Upper lobe of left lung (tissue), 6 donors: Measurements from ENCODE around the gene ARID1B. TPM values are rescaled to one million over a fixed set of nuclear protein-coding genes. Genes with fewer than 3 reads are reported as not detected.

Experiments used
- ATAC-seq, 2 donors: fragments of 200-7000 bp; cut with Tn5 transposase; one replicate each; pipeline ENCODE4 v1.9.1; 2022; ENCODE audit warnings: mild to moderate bottlenecking in 2 of 2, moderate library complexity in 2 of 2; ENCODE audit not compliant: low FRiP score in 2 of 2
- DNase-seq, 2 donors: peaks; one replicate each; pipeline ENCODE4 v3.0.0-alpha.2; 2019 to 2020
- H3K27ac ChIP-seq, 4 donors: fragments of 200-600 bp; sonication (generic); one replicate each; pipeline ENCODE4 v1.5.1; 2016 to 2019
- H3K27me3 ChIP-seq, 4 donors: fragments of 200-600 bp; sonication (generic); one replicate each; pipeline ENCODE4 v1.5.1; 2017 to 2019
- H3K36me3 ChIP-seq, 4 donors: fragments of 200-600 bp; sonication (generic); one replicate each; pipeline ENCODE4 v1.5.1; 2016 to 2019
- H3K4me1 ChIP-seq, 4 donors: fragments of 200-600 bp; sonication (generic); one replicate each; pipeline ENCODE4 v1.5.1; 2018 to 2019
- H3K4me3 ChIP-seq, 4 donors: fragments of 200-600 bp; sonication (generic); one replicate each; pipeline ENCODE4 v1.5.1; 2017 to 2019; ENCODE audit warnings: mild to moderate bottlenecking in 2 of 4, moderate library complexity in 1 of 4
- H3K9me3 ChIP-seq, 4 donors: fragments of 200-600 bp; sonication (generic); one replicate each; pipeline ENCODE4 v1.5.1; 2018 to 2019
- CTCF ChIP-seq, 6 experiments: fragments of 450-650 bp in 4 of 6; fragments of 200-600 bp in 2 of 6; sonication (generic) in 2 of 6; IDR thresholded peaks; one replicate each; pipeline ENCODE4 v1.5.1; 2016 to 2019; ENCODE audit warnings: antibody characterized with exemption in 6 of 6
- EP300 ChIP-seq, 4 donors: sonication (generic); formaldehyde crosslinking; IDR thresholded peaks; one replicate each; pipeline ENCODE4 v1.5.1; 2017; ENCODE audit warnings: antibody characterized with exemption in 4 of 4, control low read depth in 2 of 4
- POLR2A ChIP-seq, 4 donors: fragments of 450-650 bp; IDR thresholded peaks; one replicate each; pipeline ENCODE4 v1.5.1; 2016 to 2017; ENCODE audit warnings: antibody characterized with exemption in 4 of 4, mild to moderate bottlenecking in 2 of 4
- POLR2AphosphoS5 ChIP-seq, 2 donors: sonication (generic); formaldehyde crosslinking; IDR thresholded peaks; one replicate each; pipeline ENCODE4 v1.5.1; 2017; ENCODE audit warnings: antibody characterized with exemption in 2 of 2
- WGBS, 2 donors: methylation state at CpG; one replicate each; pipeline ENCODE4 v1.1.5; 2017 to 2018; 5-methylcytosine and 5-hydroxymethylcytosine counted together
- total RNA-seq, 6 donors: library from RNA; depleted of rRNA in 4 of 6; stranded (reverse); fragments of >200 nt in 4 of 6; gene quantifications; one replicate each; pipeline versions ENCODE4 v1.1.0 to v1.2.1, GENCODE V29; 2016 to 2021
- donor health status: DM: no; HTN: no; CAD: no; lungs with moderate emphysema.
- donor health status: DM: no; HTN: yes; CAD: no; lungs with severe emphysema.

ARID1B gene
- total RNA-seq, 6 donors from 2014 or later: 66.4 to 168 (median 109) TPM

GRCh38 chr6:156998794-156999330 is 221.7 kb downstream of the ARID1B start:
- WGBS, 2 donors: 89 to 97% methylated on average over 5 to 7 of the region's 7 CpGs
- Histone ChIP-seq H3K36me3 (no peaks in the 10 kb centered on the region), H3K4me1 (peaks cover 9 to 15% (median 13%) of the 10 kb centered on the region in 4 donors), H3K9me3 (no peaks in the 10 kb centered on the region), H3K27ac (no peak overlapping the region), H3K4me3 (no peak overlapping the region), H3K27me3 (no peaks in the 10 kb centered on the region)
- no peak for ATAC-seq
- TF ChIP-seq POLR2A (IDR thresholded peaks at IDR 0.05) (no peak), POLR2AphosphoS5 (IDR thresholded peaks at IDR 0.05) (no peak), CTCF (IDR thresholded peaks at IDR 0.05) (no peak), EP300 (IDR thresholded peaks at IDR 0.05) (no peak)
- DNase-seq: no peak

DNA sequence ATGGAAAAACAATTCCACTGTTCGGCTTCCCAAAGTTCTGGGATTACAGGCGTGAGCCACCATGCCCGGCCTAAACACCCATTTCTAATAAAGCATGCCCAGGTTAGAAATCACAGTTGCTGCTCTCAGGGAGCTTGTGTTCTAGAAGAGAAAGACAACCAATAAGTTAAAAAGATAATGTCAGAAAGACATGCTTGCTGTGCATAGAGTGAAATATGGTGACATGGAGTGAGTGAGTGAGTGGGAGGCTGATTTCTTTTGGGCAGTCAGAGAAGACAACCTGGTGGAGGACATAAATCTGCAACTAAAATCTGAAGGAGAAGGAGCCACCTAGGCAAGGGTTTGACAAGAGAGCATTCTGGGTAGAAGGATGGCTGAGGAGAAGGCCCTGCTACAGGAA is 222.6 kb downstream of the ARID1B start:
- Histone ChIP-seq H3K27me3 (no peaks in the 10 kb centered on the region), H3K27ac (no peak overlapping the region), H3K4me1 (peaks cover 1 to 6% (median 4%) of the 10 kb centered on the region in 4 donors), H3K4me3 (no peak overlapping the region), H3K9me3 (no peaks in the 10 kb centered on the region), H3K36me3 (no peaks in the 10 kb centered on the region)
- WGBS, 2 donors: 100% methylated on average over 3 of the region's 3 CpGs
- DNase-seq: no peak
- TF ChIP-seq POLR2AphosphoS5 (IDR thresholded peaks at IDR 0.05) (no peak), CTCF (IDR thresholded peaks at IDR 0.05) (no peak), POLR2A (IDR thresholded peaks at IDR 0.05) (no peak), EP300 (IDR thresholded peaks at IDR 0.05) (no peak)
- no peak for ATAC-seq

DNA sequence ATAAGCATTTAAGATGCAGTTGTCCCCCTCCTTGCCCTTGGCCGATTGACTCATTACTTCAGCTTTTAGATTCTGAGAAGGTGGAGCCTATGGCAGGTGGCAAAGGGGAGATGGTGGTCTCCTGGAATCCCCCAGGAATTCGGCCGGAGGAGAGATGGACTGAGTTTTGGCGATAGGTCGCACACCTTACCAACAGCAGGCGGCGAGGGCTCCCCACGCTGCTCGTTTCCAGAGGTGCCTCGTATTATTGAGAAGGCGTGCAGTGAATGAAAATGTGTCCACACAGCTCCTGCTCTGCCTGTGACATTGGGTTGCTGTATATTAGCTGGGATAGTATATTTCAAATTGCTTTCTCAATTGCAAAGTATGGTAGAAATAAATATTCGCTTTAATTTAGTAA is 224.5 kb downstream of the ARID1B start:
- 95% methylated on average over 12 of the region's 12 CpGs for whole genome bisulfite sequencing, 2 donors
- no peaks in the 10 kb centered on the region for H3K36me3 ChIP-seq
- no peaks in the 10 kb centered on the region for H3K4me1 ChIP-seq
- DNase-seq (peak in 1 of 2 donors; percentile 55), ATAC-seq (no peak)
- no peak overlapping the region for H3K4me3 ChIP-seq
- no peaks in the 10 kb centered on the region for H3K27me3 ChIP-seq
- no peaks in the 10 kb centered on the region for H3K9me3 ChIP-seq
- H3K27ac ChIP-seq: no peak overlapping the region
- TF ChIP-seq CTCF (IDR thresholded peaks at IDR 0.05) (no peak), POLR2AphosphoS5 (IDR thresholded peaks at IDR 0.05) (no peak), POLR2A (IDR thresholded peaks at IDR 0.05) (no peak), EP300 (IDR thresholded peaks at IDR 0.05) (no peak)

DNA sequence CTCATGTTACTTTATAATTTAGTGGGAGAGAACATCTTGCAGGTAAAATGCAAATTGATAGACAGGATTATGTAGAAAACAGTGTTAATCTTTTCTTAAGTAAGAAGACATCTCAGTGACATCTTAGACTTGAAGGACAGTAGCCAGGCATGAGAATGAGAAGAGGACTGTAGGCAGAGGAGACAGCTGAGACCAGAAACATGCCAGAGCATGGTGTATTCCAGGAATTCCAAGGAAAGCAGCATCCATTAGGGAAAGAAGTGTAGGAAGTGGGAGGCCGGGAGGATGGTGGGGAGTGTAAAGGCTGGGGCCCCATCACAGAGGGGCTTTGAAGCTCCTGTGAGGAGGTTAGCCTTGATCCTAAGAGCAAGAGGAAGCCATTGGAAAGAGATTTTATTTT is 225.6 kb downstream of the ARID1B start:
- H3K36me3 ChIP-seq: no peaks in the 10 kb centered on the region
- TF ChIP-seq POLR2AphosphoS5 (IDR thresholded peaks at IDR 0.05): no peak
- TF ChIP-seq EP300 (IDR thresholded peaks at IDR 0.05): no peak
- no peak for TF ChIP-seq POLR2A (IDR thresholded peaks at IDR 0.05)
- no peak for TF ChIP-seq CTCF (IDR thresholded peaks at IDR 0.05)
- H3K4me3 ChIP-seq: no peak overlapping the region
- H3K27ac ChIP-seq: no peak overlapping the region
- no peaks in the 10 kb centered on the region for H3K4me1 ChIP-seq
- no peaks in the 10 kb centered on the region for H3K9me3 ChIP-seq
- ATAC-seq (no peak), DNase-seq (no peak)
- 100% methylated on average over 1 of the region's 1 CpG for WGBS, 2 donors
- H3K27me3 ChIP-seq: no peaks in the 10 kb centered on the region

- no peak for ATAC-seq
- no peak for TF ChIP-seq POLR2AphosphoS5 (IDR thresholded peaks at IDR 0.05)
- TF ChIP-seq CTCF (IDR thresholded peaks at IDR 0.05): no peak
- TF ChIP-seq EP300 (IDR thresholded peaks at IDR 0.05): no peak
- TF ChIP-seq POLR2A (IDR thresholded peaks at IDR 0.05): no peak
- no peaks in the 10 kb centered on the region for H3K9me3 ChIP-seq
- no peaks in the 10 kb centered on the region for H3K4me1 ChIP-seq
- H3K27me3 ChIP-seq: no peaks in the 10 kb centered on the region
- 68 to 75% methylated on average over 2 of the region's 2 CpGs for WGBS, 2 donors
- H3K4me3 ChIP-seq: no peak overlapping the region
- no peak overlapping the region for H3K27ac ChIP-seq
- DNase-seq: no peak
- no peaks in the 10 kb centered on the region for H3K36me3 ChIP-seq
These were observed 228.8 kb downstream of the ARID1B start for GRCh38 chr6:157005940-157006339.
